B cell (primary cell): ENCODE results near the gene PRKACG. TPM values are rescaled to one million over a fixed set of nuclear protein-coding genes. Genes with fewer than 3 reads are reported as not detected.

Experiments
- ATAC-seq: fragments of 200-7000 bp; cut with Tn5 transposase; one replicate; pipeline ENCODE4 v1.10.0; 2021; ENCODE audit warnings: low read depth, mild to moderate bottlenecking, moderate number of reproducible peaks, moderate library complexity
- CTCF ChIA-PET: fragments of 350-600 bp; sonication (Branson Sonifier 250); formaldehyde crosslinking; loops from one replicate; lab custom pipeline; 2021; ENCODE audit warnings: antibody characterized with exemption, inconsistent platforms; lab: Charles Lee
- POLR2A ChIA-PET: fragments of 350-600 bp; sonication (Branson Sonifier 250); formaldehyde crosslinking; loops from one replicate; lab custom pipeline; 2021; ENCODE audit warnings: antibody characterized with exemption; lab: Charles Lee
- DNase-seq: peaks from one replicate; pipeline ENCODE4 v3.0.0; 2013
- H2AFZ ChIP-seq: 2 replicates; pipeline ENCODE4 v1.6.1; 2012; ENCODE audit warnings: mild to moderate bottlenecking, low read depth, low read length; ENCODE audit not compliant: insufficient read depth, poor library complexity, severe bottlenecking
- H3K27ac ChIP-seq, 2 donors: 1 replicate in 1 of 2; 2 replicates in 1 of 2; pipeline ENCODE4 v1.5.1; 2012 to 2013; ENCODE audit warnings: low read length in 2 of 2, mild to moderate bottlenecking in 2 of 2, moderate library complexity in 1 of 2
- H3K27me3 ChIP-seq, 4 experiments: fragments of 200-600 bp in 1 of 4; sonication (generic) in 1 of 4; replicated peaks in 1 of 4; 1 replicate in 2 of 4; 2 replicates in 2 of 4; pipeline versions ENCODE4 v1.6.1 to v1.7.0; 2013 to 2016; ENCODE audit warnings: low read length in 3 of 4, mild to moderate bottlenecking in 2 of 4, mixed read lengths in 1 of 4, moderate library complexity in 1 of 4; ENCODE audit not compliant: insufficient read depth in 4 of 4, control insufficient read depth in 3 of 4; ENCODE audit errors: control extremely low read depth in 1 of 4
- H3K36me3 ChIP-seq, 2 experiments: replicated peaks in 1 of 2; 1 replicate in 1 of 2; 2 replicates in 1 of 2; pipeline versions ENCODE4 v1.6.1 to v1.7.1; 2013; ENCODE audit warnings: low read length in 1 of 2; ENCODE audit not compliant: insufficient read depth in 2 of 2, control insufficient read depth in 1 of 2; ENCODE audit errors: control extremely low read depth in 1 of 2, extremely low read depth in 1 of 2
- H3K4me1 ChIP-seq, 2 donors: fragments of 200-600 bp in 1 of 2; sonication (generic) in 1 of 2; 1 replicate in 1 of 2; 2 replicates in 1 of 2; pipeline versions ENCODE4 v1.5.1 to v1.6.1; 2013 to 2017; ENCODE audit warnings: low read length in 2 of 2; ENCODE audit not compliant: control insufficient read depth in 2 of 2, insufficient read depth in 2 of 2
- H3K4me2 ChIP-seq: replicated peaks from 2 replicates; pipeline ENCODE3; 2012; ENCODE audit warnings: mild to moderate bottlenecking, low read depth, low read length; ENCODE audit not compliant: poor library complexity, severe bottlenecking
- H3K4me3 ChIP-seq, 5 experiments: fragments of 200-600 bp in 1 of 5; sonication (generic) in 1 of 5; 1 replicate in 3 of 5; 2 replicates in 2 of 5; pipeline versions ENCODE4 v1.5.1 to v1.7.0; 2011 to 2016; ENCODE audit warnings: low read length in 4 of 5, mild to moderate bottlenecking in 4 of 5, low read depth in 2 of 5, control low read depth in 1 of 5, moderate library complexity in 1 of 5; ENCODE audit not compliant: insufficient read depth in 1 of 5; ENCODE audit errors: control extremely low read depth in 1 of 5, extremely low read depth in 1 of 5
- H3K79me2 ChIP-seq: fragments of 200-600 bp; sonication (generic); one replicate; pipeline ENCODE4 v1.6.0; 2016; ENCODE audit warnings: low read length; ENCODE audit not compliant: control insufficient read depth, insufficient read depth
- H3K9ac ChIP-seq: fragments of 200-600 bp; sonication (generic); 2 replicates; pipeline ENCODE4 v1.6.1; 2017; ENCODE audit warnings: mild to moderate bottlenecking, low read length, moderate library complexity
- H3K9me3 ChIP-seq, 3 donors: one replicate each; pipeline versions ENCODE4 v1.6.1 to v1.7.1; 2013; ENCODE audit warnings: low read length in 2 of 3; ENCODE audit not compliant: control insufficient read depth in 2 of 3, insufficient read depth in 1 of 3; ENCODE audit errors: control extremely low read depth in 1 of 3
- H4K20me1 ChIP-seq: 2 replicates; pipeline ENCODE4 v1.6.0; 2012; ENCODE audit warnings: mild to moderate bottlenecking, low read length; ENCODE audit not compliant: insufficient read depth, control insufficient read depth, poor library complexity, severe bottlenecking
- H3K27ac Mint-ChIP-seq: one replicate; pipeline ENCODE4 v1.8.0; 2021; ENCODE audit warnings: mixed read lengths
- H3K27me3 Mint-ChIP-seq: one replicate; pipeline ENCODE4 v1.8.0; 2021; ENCODE audit warnings: mixed read lengths
- H3K4me1 Mint-ChIP-seq: one replicate; pipeline ENCODE4 v1.8.0; 2021; ENCODE audit warnings: mixed read lengths
- H3K4me3 Mint-ChIP-seq: one replicate; pipeline ENCODE4 v1.8.0; 2021; ENCODE audit warnings: mixed read lengths
- H3K9me3 Mint-ChIP-seq: one replicate; pipeline ENCODE4 v1.8.0; 2022; ENCODE audit warnings: mixed read lengths; ENCODE audit not compliant: insufficient read depth
- EZH2 ChIP-seq: IDR thresholded peaks from 2 replicates; pipeline ENCODE4 v1.6.1; 2012; ENCODE audit warnings: borderline replicate concordance, low read depth, mild to moderate bottlenecking, moderate library complexity, low read length; ENCODE audit not compliant: insufficient read depth, poor library complexity, severe bottlenecking
- WGBS: methylation state at CpG from one replicate; pipeline ENCODE4 v1.1.5; 2013; ENCODE audit warnings: missing lambda C conversion rate; ENCODE audit not compliant: insufficient coverage; 5-methylcytosine and 5-hydroxymethylcytosine counted together
- intact Hi-C: fragments of 100-400 bp; cut with micrococcal nuclease; formaldehyde crosslinking; loops from one replicate; pipeline ENCODE4 v1.10.0; 2022
- polyA plus RNA-seq: library from polyadenylated mRNA; depleted of rRNA; stranded (reverse); fragments of >200 nt; gene quantifications from 2 replicates; pipeline ENCODE4 v1.2.3, GENCODE V29; 2012
- total RNA-seq, 2 donors: library from RNA; stranded (reverse); fragments of 120-200 nt in 1 of 2; gene quantifications; 1 replicate in 1 of 2; 2 replicates in 1 of 2; pipeline versions ENCODE4 v1.2.3 to v1.2.4, GENCODE V29; 2013 to 2022
- TF ChIP-seq, protein P1 (sequence below): fragments of 200-600 bp; IDR thresholded peaks from one replicate; pipeline ENCODE4 v1.8.0; 2022; ENCODE audit warnings: antibody characterized with exemption, mild to moderate bottlenecking

PRKACG gene
- total and polyA plus RNA-seq, 2 donors (not counting 1 experiment from before 2014, with no cell fraction given) = not detected

GRCh38 chr9:69049094-69049493, 35.2 kb upstream of the PRKACG start:
- ATAC-seq (no peak), DNase-seq (no peak)
- CTCF ChIA-PET = interaction anchor here (1.4 kb wide), 1 partner anchor 14 kb away, joined by 4 read pairs; the partner anchor contains the start of gene FXN
- Mint-ChIP-seq H3K4me3 (no peak overlapping the region), H3K9me3 (no peaks in the 10 kb centered on the region), H3K27ac (no peak overlapping the region), H3K4me1 (peaks cover 3% of the 10 kb centered on the region), H3K27me3 (no peaks in the 10 kb centered on the region)
- 95% methylated on average over 6 of the region's 6 CpGs for WGBS
- H3K36me3 ChIP-seq = peaks cover 3 to 20% of the 10 kb centered on the region in 2 experiments
- H3K27me3 ChIP-seq = no peaks in the 10 kb centered on the region
- H3K4me2 ChIP-seq = no peak overlapping the region
- no peaks in the 10 kb centered on the region for H3K79me2 ChIP-seq
- no peaks in the 10 kb centered on the region for H4K20me1 ChIP-seq
- no peak overlapping the region for H3K4me3 ChIP-seq
- no peaks in the 10 kb centered on the region for H3K4me1 ChIP-seq
- intact Hi-C loops = no loop called here
- H3K27ac ChIP-seq = no peak overlapping the region
- no peak overlapping the region for H2AFZ ChIP-seq
- H3K9ac ChIP-seq = no peak overlapping the region
- POLR2A ChIA-PET = no interaction called here
- H3K9me3 ChIP-seq = no peaks in the 10 kb centered on the region
- no peak for TF ChIP-seq EZH2
- TF ChIP-seq, protein P1, sequence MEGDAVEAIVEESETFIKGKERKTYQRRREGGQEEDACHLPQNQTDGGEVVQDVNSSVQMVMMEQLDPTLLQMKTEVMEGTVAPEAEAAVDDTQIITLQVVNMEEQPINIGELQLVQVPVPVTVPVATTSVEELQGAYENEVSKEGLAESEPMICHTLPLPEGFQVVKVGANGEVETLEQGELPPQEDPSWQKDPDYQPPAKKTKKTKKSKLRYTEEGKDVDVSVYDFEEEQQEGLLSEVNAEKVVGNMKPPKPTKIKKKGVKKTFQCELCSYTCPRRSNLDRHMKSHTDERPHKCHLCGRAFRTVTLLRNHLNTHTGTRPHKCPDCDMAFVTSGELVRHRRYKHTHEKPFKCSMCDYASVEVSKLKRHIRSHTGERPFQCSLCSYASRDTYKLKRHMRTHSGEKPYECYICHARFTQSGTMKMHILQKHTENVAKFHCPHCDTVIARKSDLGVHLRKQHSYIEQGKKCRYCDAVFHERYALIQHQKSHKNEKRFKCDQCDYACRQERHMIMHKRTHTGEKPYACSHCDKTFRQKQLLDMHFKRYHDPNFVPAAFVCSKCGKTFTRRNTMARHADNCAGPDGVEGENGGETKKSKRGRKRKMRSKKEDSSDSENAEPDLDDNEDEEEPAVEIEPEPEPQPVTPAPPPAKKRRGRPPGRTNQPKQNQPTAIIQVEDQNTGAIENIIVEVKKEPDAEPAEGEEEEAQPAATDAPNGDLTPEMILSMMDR = no peak

DNA sequence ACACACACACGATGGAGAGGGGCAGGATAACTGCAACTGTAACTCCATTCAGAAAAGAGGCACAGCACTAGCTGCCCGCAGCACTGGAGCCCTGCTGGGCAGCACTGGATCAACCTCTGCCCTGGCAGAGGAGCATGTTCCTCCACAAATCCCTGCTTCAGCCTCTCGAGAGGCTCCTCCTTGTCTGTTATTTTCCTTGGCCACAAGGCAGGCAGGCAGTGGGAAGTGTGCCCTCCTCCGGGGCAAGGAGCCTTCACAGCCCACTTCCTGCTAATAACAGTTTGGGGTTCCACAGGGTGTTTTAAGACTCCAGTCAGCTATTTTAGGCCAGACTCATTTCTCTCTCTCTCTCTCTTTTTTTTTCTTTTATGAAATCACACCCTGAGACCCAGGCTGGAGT, 33.5 kb upstream of the PRKACG start:
- H4K20me1 ChIP-seq = no peaks in the 10 kb centered on the region
- WGBS = 30% methylated on average over 4 of the region's 4 CpGs
- H3K4me1 Mint-ChIP-seq = peaks cover 3% of the 10 kb centered on the region
- no peak overlapping the region for H3K4me3 ChIP-seq
- H3K9ac ChIP-seq = no peak overlapping the region
- H3K9me3 Mint-ChIP-seq = no peaks in the 10 kb centered on the region
- no peak overlapping the region for H2AFZ ChIP-seq
- ChIA-PET POLR2A (no interaction called here), CTCF (interaction anchor here (0.8 to 1.4 kb wide), 2 partner anchors 11 to 13 kb away, joined by 3 to 6 read pairs; no protein-coding TSS in a partner anchor)
- H3K27ac Mint-ChIP-seq = no peak overlapping the region
- peaks cover 2 to 15% of the 10 kb centered on the region in 2 experiments for H3K36me3 ChIP-seq
- no peak overlapping the region for H3K4me3 Mint-ChIP-seq
- H3K79me2 ChIP-seq = no peaks in the 10 kb centered on the region
- no peak overlapping the region for H3K27ac ChIP-seq
- no peaks in the 10 kb centered on the region for H3K4me1 ChIP-seq
- no peak for DNase-seq
- H3K9me3 ChIP-seq = no peaks in the 10 kb centered on the region
- H3K27me3 ChIP-seq = no peaks in the 10 kb centered on the region
- no peak overlapping the region for H3K4me2 ChIP-seq
- no peak for ATAC-seq
- no peaks in the 10 kb centered on the region for H3K27me3 Mint-ChIP-seq
- intact Hi-C loops = no loop called here
- TF ChIP-seq, protein P1 = no peak
- no peak for TF ChIP-seq EZH2
